Germinal center (tissue), 1 donor: ENCODE measurements around the gene PSAPL1.

Source experiments
- DNase-seq: peaks from one replicate; pipeline ENCODE4 v3.0.0; 2012; ENCODE audit warnings: mixed read lengths, low spot score

PSAPL1 gene

GRCh38 chr4:7396186-7396910 is 38.4 kb downstream of the PSAPL1 start:
- DNase-seq: no peak

GRCh38 chr4:7395645-7396044 is 39.1 kb downstream of the PSAPL1 start:
- DNase-seq: no peak

GRCh38 chr4:7394681-7395451 is 39.9 kb downstream of the PSAPL1 start:
- no peak for DNase-seq

- no peak for DNase-seq
Observed at GRCh38 chr4:7393601-7394575, 40.8 kb downstream of the PSAPL1 start.

GRCh38 chr4:7392438-7393421 is 42.0 kb downstream of the PSAPL1 start:
- no peak for DNase-seq

- DNase-seq: no peak
Observed at GRCh38 chr4:7391637-7392437, 42.9 kb downstream of the PSAPL1 start.

GRCh38 chr4:7390906-7391636 is 43.7 kb downstream of the PSAPL1 start:
- DNase-seq: no peak

- DNase-seq: no peak
Observed at GRCh38 chr4:7390336-7390735, 44.4 kb downstream of the PSAPL1 start.

- DNase-seq: no peak
Observed at GRCh38 chr4:7389719-7390118, 45.0 kb downstream of the PSAPL1 start.

GRCh38 chr4:7389101-7389701 is 45.5 kb downstream of the PSAPL1 start:
- no peak for DNase-seq

GRCh38 chr4:7388627-7389026 is 46.1 kb downstream of the PSAPL1 start:
- DNase-seq: no peak

GRCh38 chr4:7387925-7388324 is 46.8 kb downstream of the PSAPL1 start:
- DNase-seq: no peak

- no peak for DNase-seq
Observed at GRCh38 chr4:7384929-7385890, 49.5 kb downstream of the PSAPL1 start.

- no peak for DNase-seq
Observed at GRCh38 chr4:7384003-7384928, 50.5 kb downstream of the PSAPL1 start.

GRCh38 chr4:7383266-7383665 is 51.5 kb downstream of the PSAPL1 start:
- DNase-seq: no peak

- no peak for DNase-seq
Observed at GRCh38 chr4:7382634-7383014, 52.1 kb downstream of the PSAPL1 start.
